Neural cell (in vitro differentiated cells): ENCODE data around the gene NR5A1. TPM values are rescaled to one million over a fixed set of nuclear protein-coding genes. Genes with fewer than 3 reads are reported as not detected.

ENCODE experiments used
- H2AFZ ChIP-seq: fragments of 200-600, 300-800 bp; sonication (generic), shearing (Covaris generic); 2 replicates; pipeline ENCODE4 v1.6.0; 2014; ENCODE audit warnings: low read depth, mild to moderate bottlenecking, antibody characterized with exemption, low read length, moderate library complexity
- H3F3A ChIP-seq: fragments of 200-600 bp; shearing (Covaris generic); 2 replicates; pipeline ENCODE4 v1.6.1; 2016; ENCODE audit warnings: mild to moderate bottlenecking, moderate library complexity, mixed read lengths, antibody characterized with exemption, low read length; ENCODE audit not compliant: insufficient read depth, poor library complexity, severe bottlenecking
- H3K27ac ChIP-seq: fragments of 200-600, 300-800 bp; sonication (generic), shearing (Covaris generic); 2 replicates; pipeline ENCODE4 v1.5.1; 2014; ENCODE audit warnings: mild to moderate bottlenecking, low read length, moderate library complexity
- H3K27me3 ChIP-seq: fragments of 300-800, 200-600 bp; sonication (generic), shearing (Covaris generic); 2 replicates; pipeline ENCODE4 v1.6.0; 2014; ENCODE audit warnings: mild to moderate bottlenecking, low read depth, low read length, moderate library complexity; ENCODE audit not compliant: insufficient read depth
- H3K36me3 ChIP-seq: fragments of 300-800, 200-600 bp; sonication (generic), shearing (Covaris generic); 2 replicates; pipeline ENCODE4 v1.5.1; 2014; ENCODE audit warnings: mild to moderate bottlenecking, antibody characterized with exemption, low read length, moderate library complexity; ENCODE audit not compliant: insufficient read depth
- H3K4me2 ChIP-seq: fragments of 300-800, 200-600 bp; sonication (generic), shearing (Covaris generic); 2 replicates; pipeline ENCODE4 v1.6.0; 2014; ENCODE audit warnings: mild to moderate bottlenecking, low read length
- H3K4me3 ChIP-seq: fragments of 300-800, 200-600 bp; sonication (generic), shearing (Covaris generic); 2 replicates; pipeline ENCODE4 v1.5.1; 2014; ENCODE audit warnings: mild to moderate bottlenecking, low read length, moderate library complexity
- H3K79me2 ChIP-seq: fragments of 200-600 bp; shearing (Covaris generic); replicated peaks from 2 replicates; pipeline ENCODE4 v1.6.0; 2014; ENCODE audit warnings: mild to moderate bottlenecking, low read length, moderate library complexity; ENCODE audit not compliant: insufficient read depth
- H3K9ac ChIP-seq: fragments of 300-800, 200-600 bp; sonication (generic), shearing (Covaris generic); 2 replicates; pipeline ENCODE4 v1.6.1; 2016; ENCODE audit warnings: mild to moderate bottlenecking, low read length, mixed read lengths
- H3K9me2 ChIP-seq: fragments of 200-600 bp; shearing (Covaris generic); 2 replicates; pipeline ENCODE4 v1.6.1; 2016; ENCODE audit warnings: mild to moderate bottlenecking, low read length, mixed read lengths; ENCODE audit not compliant: insufficient read depth
- H3K9me3 ChIP-seq: fragments of 200-600, 300-800 bp; sonication (generic), shearing (Covaris generic); 2 replicates; pipeline ENCODE4 v1.6.1; 2016; ENCODE audit warnings: mild to moderate bottlenecking, mixed run types, low read length, moderate library complexity, mixed read lengths
- H4K20me1 ChIP-seq: fragments of 200-600 bp; shearing (Covaris generic); 2 replicates; pipeline ENCODE4 v1.6.1; 2016; ENCODE audit warnings: mild to moderate bottlenecking, mixed run types; ENCODE audit not compliant: insufficient read depth
- EP300 ChIP-seq: fragments of 450-650 bp; conservative IDR thresholded peaks from 2 replicates; pipeline ENCODE4 v1.6.1; 2014; ENCODE audit warnings: antibody characterized with exemption, mild to moderate bottlenecking, moderate library complexity; ENCODE audit not compliant: poor library complexity, severe bottlenecking
- EZH2 ChIP-seq: fragments of 200-600, 300-800 bp; shearing (Covaris generic), sonication (generic); IDR thresholded peaks from 2 replicates; pipeline ENCODE4 v1.6.1; 2014; ENCODE audit warnings: antibody characterized with exemption, low read length, borderline replicate concordance, mild to moderate bottlenecking; ENCODE audit not compliant: insufficient read depth, poor library complexity, severe bottlenecking
- MXI1 ChIP-seq: fragments of 450-650 bp; conservative IDR thresholded peaks from 2 replicates; pipeline ENCODE4 v1.6.1; 2014; ENCODE audit warnings: antibody characterized with exemption, mild to moderate bottlenecking; ENCODE audit not compliant: poor library complexity, severe bottlenecking
- POLR2AphosphoS5 ChIP-seq: IDR thresholded peaks from 2 replicates; pipeline ENCODE4 v1.6.1; 2012
- RAD21 ChIP-seq: fragments of 450-650 bp; conservative IDR thresholded peaks from 2 replicates; pipeline ENCODE4 v1.6.1; 2014; ENCODE audit warnings: antibody characterized with exemption, mild to moderate bottlenecking, moderate library complexity
- SMC3 ChIP-seq: fragments of 450-650 bp; conservative IDR thresholded peaks from 2 replicates; pipeline ENCODE4 v1.6.1; 2014; ENCODE audit warnings: antibody characterized with exemption, mild to moderate bottlenecking, moderate library complexity; ENCODE audit not compliant: poor library complexity
- TAF1 ChIP-seq: IDR thresholded peaks from 2 replicates; pipeline ENCODE4 v1.6.1; 2012; ENCODE audit warnings: low read depth
- polyA plus RNA-seq: library from polyadenylated mRNA; depleted of rRNA; stranded (reverse); fragments of >200 nt; gene quantifications from 2 replicates; pipeline ENCODE4 v1.2.3, GENCODE V29; 2014
- TF ChIP-seq, protein P1 (sequence below): IDR thresholded peaks from 2 replicates; pipeline ENCODE4 v1.6.1; 2012; ENCODE audit warnings: borderline replicate concordance
- TF ChIP-seq, protein P2 (sequence below): fragments of 450-650 bp; IDR thresholded peaks from 2 replicates; pipeline ENCODE4 v1.5.1; 2014; ENCODE audit warnings: antibody characterized with exemption, mild to moderate bottlenecking, moderate library complexity; ENCODE audit not compliant: poor library complexity, severe bottlenecking

NR5A1 gene
- polyA plus RNA-seq, 1 donor from 2014 or later = 0.09 TPM

DNA sequence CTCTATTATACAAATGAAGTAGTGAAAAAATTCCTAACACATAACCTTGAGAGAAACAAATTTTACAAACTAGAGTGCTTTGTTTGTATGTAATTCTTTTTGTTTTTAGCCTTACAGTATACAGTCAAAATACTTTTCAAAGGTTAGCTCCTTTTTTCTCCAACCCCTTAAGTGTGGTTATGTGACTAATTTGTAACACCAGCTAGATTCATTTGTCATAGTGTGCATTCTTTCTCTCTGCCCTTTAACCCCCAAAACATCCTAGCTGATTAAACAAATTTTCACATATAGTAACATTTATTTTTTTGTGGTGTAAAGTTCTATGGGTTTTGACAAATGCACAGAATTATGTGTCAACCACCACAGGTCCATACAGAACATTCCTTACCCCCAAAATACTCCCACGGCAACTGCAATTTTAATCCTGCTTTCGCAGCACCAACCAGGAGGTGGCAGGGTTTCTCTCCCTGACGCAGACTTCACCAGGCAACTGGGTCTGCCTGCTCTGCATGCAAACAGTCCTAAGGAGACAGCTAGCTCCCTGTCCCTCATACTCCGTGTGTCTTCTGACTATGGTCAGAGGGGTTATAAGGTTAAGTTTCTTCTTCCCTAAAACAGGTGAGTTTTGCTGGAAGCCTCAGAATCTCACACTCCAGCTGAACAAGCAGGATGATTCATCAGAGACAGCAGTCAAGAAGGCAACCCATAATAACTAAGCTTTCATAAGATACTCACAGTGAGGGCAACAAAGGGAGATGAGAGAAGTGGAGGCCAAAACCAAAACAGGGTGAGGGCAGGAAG is 44.5 kb upstream of the NR5A1 start:
- Histone ChIP-seq H3F3A (no peaks in the 10 kb centered on the region), H3K4me3 (no peak overlapping the region), H3K9me3 (no peaks in the 10 kb centered on the region), H3K27me3 (no peaks in the 10 kb centered on the region), H3K9me2 (no peaks in the 10 kb centered on the region), H4K20me1 (no peaks in the 10 kb centered on the region), H3K36me3 (no peaks in the 10 kb centered on the region), H3K27ac (no peak overlapping the region), H2AFZ (no peak overlapping the region), H3K4me2 (no peak overlapping the region), H3K79me2 (no peaks in the 10 kb centered on the region), H3K9ac (no peak overlapping the region)
- TF ChIP-seq EP300 (no peak), RAD21 (peak; percentile 90), SMC3 (peak; percentile 97), TAF1 (no peak), MXI1 (peak; percentile 32), POLR2AphosphoS5 (no peak)
- TF ChIP-seq, protein P1, sequence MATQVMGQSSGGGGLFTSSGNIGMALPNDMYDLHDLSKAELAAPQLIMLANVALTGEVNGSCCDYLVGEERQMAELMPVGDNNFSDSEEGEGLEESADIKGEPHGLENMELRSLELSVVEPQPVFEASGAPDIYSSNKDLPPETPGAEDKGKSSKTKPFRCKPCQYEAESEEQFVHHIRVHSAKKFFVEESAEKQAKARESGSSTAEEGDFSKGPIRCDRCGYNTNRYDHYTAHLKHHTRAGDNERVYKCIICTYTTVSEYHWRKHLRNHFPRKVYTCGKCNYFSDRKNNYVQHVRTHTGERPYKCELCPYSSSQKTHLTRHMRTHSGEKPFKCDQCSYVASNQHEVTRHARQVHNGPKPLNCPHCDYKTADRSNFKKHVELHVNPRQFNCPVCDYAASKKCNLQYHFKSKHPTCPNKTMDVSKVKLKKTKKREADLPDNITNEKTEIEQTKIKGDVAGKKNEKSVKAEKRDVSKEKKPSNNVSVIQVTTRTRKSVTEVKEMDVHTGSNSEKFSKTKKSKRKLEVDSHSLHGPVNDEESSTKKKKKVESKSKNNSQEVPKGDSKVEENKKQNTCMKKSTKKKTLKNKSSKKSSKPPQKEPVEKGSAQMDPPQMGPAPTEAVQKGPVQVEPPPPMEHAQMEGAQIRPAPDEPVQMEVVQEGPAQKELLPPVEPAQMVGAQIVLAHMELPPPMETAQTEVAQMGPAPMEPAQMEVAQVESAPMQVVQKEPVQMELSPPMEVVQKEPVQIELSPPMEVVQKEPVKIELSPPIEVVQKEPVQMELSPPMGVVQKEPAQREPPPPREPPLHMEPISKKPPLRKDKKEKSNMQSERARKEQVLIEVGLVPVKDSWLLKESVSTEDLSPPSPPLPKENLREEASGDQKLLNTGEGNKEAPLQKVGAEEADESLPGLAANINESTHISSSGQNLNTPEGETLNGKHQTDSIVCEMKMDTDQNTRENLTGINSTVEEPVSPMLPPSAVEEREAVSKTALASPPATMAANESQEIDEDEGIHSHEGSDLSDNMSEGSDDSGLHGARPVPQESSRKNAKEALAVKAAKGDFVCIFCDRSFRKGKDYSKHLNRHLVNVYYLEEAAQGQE = no peak
- TF ChIP-seq, protein P2, sequence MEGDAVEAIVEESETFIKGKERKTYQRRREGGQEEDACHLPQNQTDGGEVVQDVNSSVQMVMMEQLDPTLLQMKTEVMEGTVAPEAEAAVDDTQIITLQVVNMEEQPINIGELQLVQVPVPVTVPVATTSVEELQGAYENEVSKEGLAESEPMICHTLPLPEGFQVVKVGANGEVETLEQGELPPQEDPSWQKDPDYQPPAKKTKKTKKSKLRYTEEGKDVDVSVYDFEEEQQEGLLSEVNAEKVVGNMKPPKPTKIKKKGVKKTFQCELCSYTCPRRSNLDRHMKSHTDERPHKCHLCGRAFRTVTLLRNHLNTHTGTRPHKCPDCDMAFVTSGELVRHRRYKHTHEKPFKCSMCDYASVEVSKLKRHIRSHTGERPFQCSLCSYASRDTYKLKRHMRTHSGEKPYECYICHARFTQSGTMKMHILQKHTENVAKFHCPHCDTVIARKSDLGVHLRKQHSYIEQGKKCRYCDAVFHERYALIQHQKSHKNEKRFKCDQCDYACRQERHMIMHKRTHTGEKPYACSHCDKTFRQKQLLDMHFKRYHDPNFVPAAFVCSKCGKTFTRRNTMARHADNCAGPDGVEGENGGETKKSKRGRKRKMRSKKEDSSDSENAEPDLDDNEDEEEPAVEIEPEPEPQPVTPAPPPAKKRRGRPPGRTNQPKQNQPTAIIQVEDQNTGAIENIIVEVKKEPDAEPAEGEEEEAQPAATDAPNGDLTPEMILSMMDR = peak; percentile 92

DNA sequence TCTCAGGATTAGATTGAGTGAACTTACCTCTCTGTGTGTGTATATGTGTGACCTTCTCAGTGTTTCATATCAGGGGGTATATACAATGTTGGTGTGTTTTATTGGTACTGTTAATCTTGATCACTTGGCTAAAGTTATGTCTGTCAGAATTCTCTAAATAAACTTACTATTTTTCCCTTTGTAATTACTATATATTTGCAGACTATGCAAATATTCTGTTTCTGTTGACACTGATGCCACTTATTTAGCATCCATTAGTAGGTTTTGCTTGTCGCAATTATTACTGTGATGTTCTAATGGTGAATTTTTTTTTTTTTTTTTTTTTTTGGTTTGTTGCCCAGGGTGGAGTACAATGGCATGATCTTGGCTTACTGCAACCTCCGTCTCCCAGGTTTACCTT is 42.9 kb upstream of the NR5A1 start:
- no peaks in the 10 kb centered on the region for H3K36me3 ChIP-seq
- H3K27me3 ChIP-seq = no peaks in the 10 kb centered on the region
- no peaks in the 10 kb centered on the region for H3F3A ChIP-seq
- no peak overlapping the region for H3K4me2 ChIP-seq
- H2AFZ ChIP-seq = no peak overlapping the region
- H3K79me2 ChIP-seq = no peaks in the 10 kb centered on the region
- no peaks in the 10 kb centered on the region for H3K9me3 ChIP-seq
- no peak overlapping the region for H3K27ac ChIP-seq
- no peaks in the 10 kb centered on the region for H4K20me1 ChIP-seq
- TF ChIP-seq, protein P1 = no peak
- TF ChIP-seq EZH2 (no peak), EP300 (no peak)
- H3K9ac ChIP-seq = no peak overlapping the region
- no peak overlapping the region for H3K4me3 ChIP-seq
- no peaks in the 10 kb centered on the region for H3K9me2 ChIP-seq
